SH-SY5Y (cell line): ENCODE results near the gene CROT.

ENCODE experiments used
- GATA2 ChIP-seq: IDR thresholded peaks from 2 replicates; pipeline ENCODE4 v1.6.1; 2011; ENCODE audit warnings: mild to moderate bottlenecking, low read depth, low read length
- GATA3 ChIP-seq: IDR thresholded peaks from 2 replicates; pipeline ENCODE4 v1.6.1; 2011; ENCODE audit warnings: low read depth, mild to moderate bottlenecking, low read length, moderate library complexity

DNA sequence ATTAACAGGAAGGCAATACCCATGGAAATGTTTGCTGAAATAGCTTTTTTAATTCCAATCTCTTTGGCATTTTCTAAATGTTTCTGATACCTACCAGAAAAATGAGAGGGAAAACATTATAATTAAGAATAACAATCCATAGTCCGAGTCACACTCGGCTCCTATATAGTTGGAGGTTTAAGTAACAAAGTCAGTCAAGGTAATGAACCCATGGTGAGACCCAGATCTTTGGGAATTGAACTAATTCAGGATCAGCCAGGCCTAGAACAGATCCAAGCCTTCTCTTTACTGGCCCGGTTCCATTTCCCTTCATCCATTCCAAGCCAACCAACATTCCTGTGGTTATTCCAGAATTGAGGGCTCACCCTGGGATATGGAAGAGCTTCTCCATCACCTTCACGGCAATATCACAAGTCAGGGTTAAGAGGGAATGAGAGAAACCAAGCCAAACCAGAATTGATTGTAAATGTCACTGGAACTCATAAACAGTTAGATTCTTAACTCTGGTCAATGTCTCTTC is 101.7 kb downstream of the CROT start:
- TF ChIP-seq GATA3: no peak
- no peak for TF ChIP-seq GATA2
